GM06990 (cell line): Measurements from ENCODE around the gene ADCY9.

Experiments used
- DNase-seq: peaks from one replicate; pipeline ENCODE4 v3.0.0-alpha.2; 2011; ENCODE audit not compliant: insufficient read length; ENCODE audit errors: extremely low read depth
- H3K27me3 ChIP-seq: replicated peaks from 2 replicates; pipeline ENCODE4 v1.6.0; 2011; ENCODE audit warnings: low read length; ENCODE audit not compliant: control insufficient read depth, insufficient read depth
- H3K36me3 ChIP-seq: 2 replicates; pipeline ENCODE4 v1.5.1; 2011; ENCODE audit warnings: low read length; ENCODE audit not compliant: control insufficient read depth, insufficient read depth
- H3K4me3 ChIP-seq: replicated peaks from 2 replicates; pipeline ENCODE4 v1.5.1; 2011; ENCODE audit warnings: low read depth, mild to moderate bottlenecking, control low read depth, low read length
- CTCF ChIP-seq: IDR thresholded peaks from 2 replicates; pipeline ENCODE4 v1.5.1; 2011; ENCODE audit warnings: low read length, control low read depth, mild to moderate bottlenecking, inconsistent platforms; ENCODE audit not compliant: insufficient read depth, poor library complexity, severe bottlenecking

The ADCY9 gene

GRCh38 chr16:3979070-3979469 is 137.2 kb downstream of the ADCY9 start:
- DNase-seq, result no peak
- no peak for TF ChIP-seq CTCF
- no peaks in the 10 kb centered on the region for H3K27me3 ChIP-seq
- H3K4me3 ChIP-seq, result no peak overlapping the region
- no peaks in the 10 kb centered on the region for H3K36me3 ChIP-seq

- no peak for DNase-seq
- TF ChIP-seq CTCF, result no peak
These were observed 138.9 kb downstream of the ADCY9 start for GRCh38 chr16:3977376-3977775.

GRCh38 chr16:3974751-3975150 is 141.5 kb downstream of the ADCY9 start:
- no peak for TF ChIP-seq CTCF
- Histone ChIP-seq H3K4me3 (no peak overlapping the region), H3K36me3 (no peaks in the 10 kb centered on the region), H3K27me3 (no peaks in the 10 kb centered on the region)
- no peak for DNase-seq

More at GRCh38 chr16:3977376-3977775, 138.9 kb downstream of the ADCY9 start:
- Histone ChIP-seq H3K36me3 (no peaks in the 10 kb centered on the region), H3K4me3 (no peak overlapping the region), H3K27me3 (no peaks in the 10 kb centered on the region)

- no peak overlapping the region for H3K4me3 ChIP-seq
- no peak for DNase-seq
- H3K27me3 ChIP-seq, result no peaks in the 10 kb centered on the region
- H3K36me3 ChIP-seq, result no peaks in the 10 kb centered on the region
- no peak for TF ChIP-seq CTCF
These were observed 144.5 kb downstream of the ADCY9 start for GRCh38 chr16:3971706-3972105.

GRCh38 chr16:3971261-3971660 is 145.0 kb downstream of the ADCY9 start:
- Histone ChIP-seq H3K27me3 (no peaks in the 10 kb centered on the region), H3K36me3 (no peaks in the 10 kb centered on the region), H3K4me3 (no peak overlapping the region)
- no peak for DNase-seq
- TF ChIP-seq CTCF, result no peak

GRCh38 chr16:3968551-3968950 is 147.7 kb downstream of the ADCY9 start:
- Histone ChIP-seq H3K4me3 (no peak overlapping the region), H3K27me3 (no peaks in the 10 kb centered on the region), H3K36me3 (no peaks in the 10 kb centered on the region)
- no peak for TF ChIP-seq CTCF
- DNase-seq, result no peak
